Psoas muscle (tissue), 8 donors: Measurements from ENCODE around the gene C13orf46. TPM values are rescaled to one million over a fixed set of nuclear protein-coding genes. Genes with fewer than 3 reads are reported as not detected.
A peak's percentile ranks its signal among the peaks of the same experiment; 100 is the strongest.

Experiments
- ATAC-seq, 4 donors: fragments of 200-7000 bp; cut with Tn5 transposase; one replicate each; pipeline ENCODE4 v1.9.1; 2020; ENCODE audit warnings: moderate library complexity in 3 of 4, mild to moderate bottlenecking in 2 of 4
- DNase-seq, 2 donors: peaks; one replicate each; pipeline ENCODE4 v3.0.0-alpha.2; 2020
- H3K27ac ChIP-seq: fragments of 200-600 bp; one replicate; pipeline ENCODE4 v1.8.0; 2022
- H3K27me3 ChIP-seq, 3 donors: fragments of 200-600 bp in 1 of 3; one replicate each; pipeline versions ENCODE4 v1.6.1 to v1.8.0; 2013 to 2022; ENCODE audit warnings: low read length in 2 of 3, mild to moderate bottlenecking in 2 of 3, moderate library complexity in 1 of 3; ENCODE audit not compliant: insufficient read depth in 3 of 3
- H3K36me3 ChIP-seq, 2 donors: fragments of 200-600 bp in 1 of 2; one replicate each; pipeline versions ENCODE4 v1.6.1 to v1.8.0; 2013 to 2022; ENCODE audit warnings: low read depth in 1 of 2, mild to moderate bottlenecking in 1 of 2, moderate library complexity in 1 of 2; ENCODE audit not compliant: insufficient read depth in 1 of 2
- H3K4me1 ChIP-seq: fragments of 200-600 bp; one replicate; pipeline ENCODE4 v1.8.0; 2022
- H3K4me3 ChIP-seq: fragments of 200-600 bp; one replicate; pipeline ENCODE4 v1.8.0; 2022; ENCODE audit warnings: mild to moderate bottlenecking
- H3K9me3 ChIP-seq: fragments of 200-600 bp; one replicate; pipeline ENCODE4 v1.8.0; 2022
- CTCF ChIP-seq: fragments of 200-600 bp; IDR thresholded peaks from one replicate; pipeline ENCODE4 v1.8.0; 2022; ENCODE audit warnings: antibody characterized with exemption
- WGBS, 3 donors: extraction: QIAGEN DNeasy Blood & Tissue Kit; methylation state at CpG; one replicate each; pipeline versions ENCODE4 v1.1.6 to v1.1.7; 2013; 5-methylcytosine and 5-hydroxymethylcytosine counted together
- intact Hi-C, 2 donors: fragments of 100-400 bp; cut with DNase I; formaldehyde crosslinking; loops; one replicate each; pipeline versions ENCODE4 v1.11.0 to v1.14.2; 2022
- polyA plus RNA-seq, 3 donors: library from polyadenylated mRNA; stranded (reverse); fragments of 200-250 nt; gene quantifications; one replicate each; pipeline ENCODE4 v1.2.3, GENCODE V29; 2013
- total RNA-seq, 4 donors: library from RNA; stranded (reverse); fragmentation: NEBNext Ultra II Directional in 2 of 4; extraction: Animal tissue kit (Norgen Biotek cat#: 25700) in 2 of 4; gene quantifications; one replicate each; pipeline versions ENCODE4 v1.2.1 to v1.2.4, GENCODE V29; 2021 to 2023
- donor health status: healthy with polysubstance abuse.
- donor health status: DM: no; HTN: no; CAD: no; lungs with moderate emphysema.
- donor health status: Bipolar disorder and iron deficiency.
- donor health status: healthy.
- donor health status: DM: yes; HTN: yes; CAD: no.
- donor health status: DM: no; HTN: no; CAD: no.
- donor health status: DM: no; HTN: no; CAD: no.
- donor health status: DM: yes; HTN: yes; CAD: no.

Gene C13orf46
- total and polyA plus RNA-seq, 7 donors = 0.14 to 2.5 (median 0.57) TPM; not detected in 1

GRCh38 chr13:113945857-113946408, 27.9 kb downstream of the C13orf46 start:
- ATAC-seq = no peak
- intact Hi-C loops = loop anchor here in 1 of 2 donors (2.0 to 5.0 kb wide), 2 partner anchors 84 to 129 kb away; partner anchors contain the start of gene GAS6
- H3K36me3 ChIP-seq = no peaks in the 10 kb centered on the region

GRCh38 chr13:113943821-113944565, 29.9 kb downstream of the C13orf46 start:
- intact Hi-C loops = loop anchor here in 1 of 2 donors (2.0 kb wide), 1 partner anchor 127 kb away; no protein-coding TSS in a partner anchor
- DNase-seq (peak in 1 of 2 donors; percentile 49), ATAC-seq (no peak)
- Histone ChIP-seq H3K4me3 (no peak overlapping the region), H3K36me3 (no peaks in the 10 kb centered on the region), H3K27ac (no peak overlapping the region), H3K4me1 (no peaks in the 10 kb centered on the region), H3K27me3 (peaks cover 0 to 16% (median 0%) of the 10 kb centered on the region in 3 donors), H3K9me3 (no peaks in the 10 kb centered on the region)
- 89 to 90% (median 90%) methylated on average over 19 of the region's 19 CpGs for WGBS, 3 donors
- no peak for TF ChIP-seq CTCF

More at GRCh38 chr13:113945857-113946408, 27.9 kb downstream of the C13orf46 start:
- H3K4me1 ChIP-seq = peaks cover 4% of the 10 kb centered on the region
- no peak for TF ChIP-seq CTCF
- H3K4me3 ChIP-seq = no peak overlapping the region
- 87 to 93% (median 93%) methylated on average over 26 of the region's 26 CpGs for WGBS, 3 donors
- DNase-seq = peak; percentile 5 to 48
- H3K9me3 ChIP-seq = no peaks in the 10 kb centered on the region
- H3K27ac ChIP-seq = no peak overlapping the region
- H3K27me3 ChIP-seq = peaks cover 0 to 4% (median 0%) of the 10 kb centered on the region in 3 donors

GRCh38 chr13:113942591-113943103, 31.2 kb downstream of the C13orf46 start:
- ATAC-seq (no peak), DNase-seq (peak in 1 of 2 donors; percentile 46)
- Histone ChIP-seq H3K4me1 (no peaks in the 10 kb centered on the region), H3K36me3 (no peaks in the 10 kb centered on the region), H3K4me3 (no peak overlapping the region), H3K9me3 (no peaks in the 10 kb centered on the region), H3K27me3 (peaks cover 0 to 25% (median 0%) of the 10 kb centered on the region in 3 donors), H3K27ac (no peak overlapping the region)
- TF ChIP-seq CTCF = no peak
- intact Hi-C loops = no loop called here
- WGBS, 3 donors = 90 to 91% (median 91%) methylated on average over 23 of the region's 23 CpGs

GRCh38 chr13:113941571-113942191, 32.2 kb downstream of the C13orf46 start:
- no peak for TF ChIP-seq CTCF
- Histone ChIP-seq H3K4me1 (no peaks in the 10 kb centered on the region), H3K27me3 (peaks cover 0 to 25% (median 0%) of the 10 kb centered on the region in 3 donors), H3K36me3 (no peaks in the 10 kb centered on the region), H3K9me3 (no peaks in the 10 kb centered on the region), H3K4me3 (no peak overlapping the region), H3K27ac (no peak overlapping the region)
- ATAC-seq = no peak
- intact Hi-C loops = no loop called here
- DNase-seq = peak in 1 of 2 donors; percentile 42
- WGBS, 3 donors = 77 to 88% (median 82%) methylated on average over 16 of the region's 16 CpGs
